ENCODE data around the gene BTBD6.

Gene BTBD6

DNA sequence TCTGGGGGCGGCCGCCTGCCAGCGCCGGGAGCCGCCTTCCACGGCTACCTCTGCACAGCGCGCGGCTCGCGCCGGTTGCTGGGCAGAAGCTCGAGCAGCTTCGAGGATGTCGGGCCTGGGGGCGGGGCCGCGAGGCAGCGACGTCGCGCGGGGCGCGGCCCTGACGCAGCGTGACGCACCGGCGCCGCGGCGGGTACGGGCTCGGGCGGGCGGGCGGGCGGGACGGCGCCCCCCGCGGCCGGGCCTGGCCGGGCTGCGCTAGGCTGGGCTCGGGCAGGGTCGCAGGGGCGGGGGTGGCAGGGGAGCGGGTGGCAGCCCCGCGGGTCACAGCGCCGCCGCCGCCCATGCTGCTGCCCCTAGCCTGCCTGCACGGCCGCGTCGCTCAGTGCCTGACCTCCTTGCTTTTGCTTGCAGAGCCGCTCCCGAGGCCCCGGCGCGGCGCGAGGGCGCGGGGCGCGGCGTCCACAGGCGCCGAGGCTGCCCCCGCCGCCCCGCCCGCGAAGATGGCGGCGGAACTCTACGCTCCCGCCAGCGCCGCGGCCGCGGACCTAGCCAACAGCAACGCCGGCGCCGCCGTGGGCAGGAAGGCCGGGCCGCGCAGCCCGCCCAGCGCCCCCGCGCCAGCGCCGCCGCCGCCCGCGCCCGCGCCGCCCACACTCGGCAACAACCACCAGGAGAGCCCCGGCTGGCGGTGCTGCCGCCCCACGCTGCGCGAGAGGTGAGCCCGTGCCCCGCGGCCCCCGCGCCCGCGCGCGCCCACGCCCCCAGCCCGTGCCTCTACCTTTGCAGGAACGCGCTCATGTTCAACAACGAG, at the start of gene BTBD6:
TSS of gene BTBD6 (plus strand) at position 166 of the 814 bp plus-strand sequence. CDS start at position 345, 179 bp downstream.
- peak; percentile 83 for DNase-seq (ENCODE audit: low spot score)

DNA sequence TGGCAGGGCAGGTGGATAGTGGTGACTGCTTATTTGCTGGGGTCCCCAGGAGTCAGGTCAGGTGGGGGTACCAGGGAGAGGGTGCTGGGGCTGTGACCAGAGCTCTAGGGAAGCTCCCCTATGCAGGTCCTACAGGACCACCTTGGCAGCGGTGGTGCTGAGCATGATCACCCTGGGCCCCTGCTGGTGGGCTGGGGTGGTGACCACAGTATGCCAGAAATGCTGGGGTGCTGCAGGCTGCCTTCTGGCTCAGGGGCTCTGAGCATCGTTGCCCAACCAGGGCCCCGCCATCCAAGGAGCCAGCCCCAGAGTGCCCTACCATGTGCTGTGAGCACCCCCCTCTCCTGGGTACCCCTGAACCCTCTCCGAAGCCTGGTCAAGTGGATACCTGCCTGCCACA, 49.7 kb upstream of the BTBD6 start:
- DNase-seq (ENCODE audit: low spot score): no peak

GRCh38 chr14:105199093-105199492, 49.2 kb upstream of the BTBD6 start:
- peak; percentile 46 for DNase-seq (ENCODE audit: low spot score)

- DNase-seq (ENCODE audit: low spot score): no peak
Observed at GRCh38 chr14:105200074-105200473, 48.3 kb upstream of the BTBD6 start.

- DNase-seq (ENCODE audit: low spot score): no peak
Observed at GRCh38 chr14:105200641-105201040, 47.7 kb upstream of the BTBD6 start.

- no peak for DNase-seq (ENCODE audit: low spot score)
Observed at GRCh38 chr14:105201156-105201924, 47.0 kb upstream of the BTBD6 start.

DNA sequence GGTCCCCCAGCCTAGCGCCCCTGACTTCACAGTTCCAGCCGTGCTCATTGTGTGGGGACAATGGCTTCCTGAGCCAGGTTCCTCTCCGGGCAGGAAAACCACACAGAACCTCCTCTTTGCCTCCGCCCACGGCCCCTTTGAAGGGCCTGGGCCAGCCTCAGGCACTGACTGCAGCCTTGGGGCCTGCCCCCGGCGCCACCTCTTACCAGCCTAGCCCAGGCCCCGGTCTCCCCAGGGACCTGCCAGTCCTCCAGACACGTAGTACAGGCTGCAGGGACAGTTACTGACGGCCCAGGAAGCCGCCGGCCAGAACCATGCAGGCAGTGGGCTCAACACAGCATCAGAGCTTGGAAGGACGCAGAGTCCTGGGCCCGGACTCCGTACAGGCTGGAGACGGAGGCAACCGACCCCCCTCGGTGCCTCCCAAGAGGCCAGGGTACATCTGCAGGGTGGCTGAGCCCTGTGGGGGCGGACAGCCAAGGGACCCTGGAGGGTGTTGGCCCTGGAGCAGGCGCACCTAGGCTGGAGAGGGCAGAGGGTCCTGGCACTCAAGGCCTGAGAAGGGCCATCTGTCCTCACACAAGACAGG, 46.3 kb upstream of the BTBD6 start:
- DNase-seq (ENCODE audit: low spot score): peak; percentile 89

- peak; percentile 58 for DNase-seq (ENCODE audit: low spot score)
Observed at GRCh38 chr14:105203057-105203531, 45.2 kb upstream of the BTBD6 start.

GRCh38 chr14:105203701-105204100, 44.6 kb upstream of the BTBD6 start:
- no peak for DNase-seq (ENCODE audit: low spot score)

DNA sequence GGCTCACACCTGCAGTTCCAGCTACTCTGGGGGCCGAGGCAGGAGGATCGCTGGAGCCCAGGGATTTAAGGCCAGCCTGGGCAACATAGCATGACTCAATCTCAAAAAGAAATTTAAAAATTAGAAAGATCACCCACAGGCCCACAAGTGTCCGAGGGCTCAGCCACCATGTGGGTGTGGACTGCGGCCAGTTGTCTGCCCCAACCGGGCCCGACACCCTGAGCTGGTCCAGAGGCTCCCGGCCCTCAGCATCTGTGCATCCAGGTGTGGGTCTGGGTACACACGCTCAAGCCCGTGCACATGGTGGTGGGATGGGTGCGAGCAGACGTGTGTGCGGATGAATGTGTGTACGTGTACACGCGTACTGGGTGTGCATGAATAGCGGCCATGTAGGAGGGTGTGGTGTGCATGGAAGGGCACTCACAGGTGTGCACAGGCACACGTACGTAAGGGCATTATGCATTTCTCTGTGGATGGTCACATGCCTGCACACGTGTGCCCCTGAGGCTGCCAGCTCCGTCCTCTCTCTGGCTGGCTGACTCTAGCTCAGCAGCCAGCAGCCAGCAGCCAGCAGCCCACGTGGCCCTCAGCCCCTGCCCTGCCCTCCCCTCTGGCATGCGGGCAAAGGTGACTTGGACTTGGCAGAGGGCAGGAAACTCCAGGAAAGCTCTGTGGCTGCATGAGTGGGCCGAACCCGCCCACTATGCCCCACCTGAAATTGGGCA, 44.0 kb upstream of the BTBD6 start:
- DNase-seq (ENCODE audit: low spot score): peak; percentile 89

DNA sequence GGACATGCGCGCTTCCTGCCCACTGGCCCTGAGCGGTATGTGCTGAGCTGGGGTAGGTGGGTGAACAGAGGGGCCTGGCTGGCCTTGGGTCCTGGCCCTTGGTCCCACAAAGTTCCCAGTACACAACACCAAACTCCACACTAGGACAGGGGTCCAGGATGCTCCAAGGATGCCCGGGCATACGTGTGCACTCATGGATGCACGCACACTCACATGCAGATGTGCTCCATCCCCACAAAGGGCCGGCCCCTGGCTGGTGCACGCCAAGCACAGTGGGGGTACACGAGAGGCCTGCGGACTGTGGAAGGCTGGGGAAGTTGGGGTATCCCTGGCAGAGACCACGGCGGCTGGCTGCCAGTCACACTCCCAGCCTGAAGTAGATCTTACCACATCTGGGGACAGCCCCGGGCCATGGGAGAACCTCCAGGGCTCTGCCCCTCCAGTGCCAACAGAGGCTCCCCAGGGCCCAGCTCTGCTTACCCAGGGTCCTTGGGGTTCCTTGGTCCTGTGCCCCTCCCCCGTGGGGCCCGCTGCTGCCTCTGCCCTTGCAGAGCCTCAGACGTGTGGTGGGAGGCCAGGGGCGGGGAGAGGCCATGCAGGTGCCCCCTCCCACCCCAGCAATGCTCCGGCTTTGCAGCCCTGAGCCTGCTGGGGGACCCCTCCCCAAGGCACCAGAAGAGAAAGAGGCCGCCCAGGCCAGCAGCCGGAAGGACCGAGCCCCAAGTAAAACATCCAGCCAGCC, 43.2 kb upstream of the BTBD6 start:
- DNase-seq (ENCODE audit: low spot score): no peak

DNA sequence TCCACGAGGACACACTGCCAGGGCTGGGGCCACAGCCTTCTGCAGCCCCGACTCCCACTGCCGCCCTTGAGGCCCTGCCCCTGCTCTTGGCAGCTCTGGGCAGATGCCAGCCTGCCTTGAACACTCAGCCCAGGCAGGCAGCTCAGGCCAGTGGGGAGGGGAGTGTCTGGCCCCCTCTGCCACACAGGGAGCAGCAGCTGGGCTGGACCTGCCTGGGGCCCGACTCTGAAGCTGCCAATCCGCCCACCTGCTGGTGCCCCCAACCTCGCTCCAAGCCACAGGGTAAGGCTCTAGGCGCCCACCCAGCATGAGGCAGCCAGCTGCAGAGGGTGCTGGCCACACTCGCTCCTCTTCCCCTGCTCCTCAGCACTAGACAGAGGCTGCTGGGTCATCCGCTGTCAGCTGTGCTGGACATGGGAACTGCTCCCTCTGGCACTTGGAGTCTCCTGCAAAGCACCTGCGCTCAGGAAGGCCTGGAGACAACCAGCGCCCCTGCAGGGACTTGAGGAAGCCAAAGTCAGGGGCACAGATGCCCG, 42.6 kb upstream of the BTBD6 start:
- DNase-seq (ENCODE audit: low spot score): no peak

- no peak for DNase-seq (ENCODE audit: low spot score)
Observed at GRCh38 chr14:105206873-105207272, 41.5 kb upstream of the BTBD6 start.

DNA sequence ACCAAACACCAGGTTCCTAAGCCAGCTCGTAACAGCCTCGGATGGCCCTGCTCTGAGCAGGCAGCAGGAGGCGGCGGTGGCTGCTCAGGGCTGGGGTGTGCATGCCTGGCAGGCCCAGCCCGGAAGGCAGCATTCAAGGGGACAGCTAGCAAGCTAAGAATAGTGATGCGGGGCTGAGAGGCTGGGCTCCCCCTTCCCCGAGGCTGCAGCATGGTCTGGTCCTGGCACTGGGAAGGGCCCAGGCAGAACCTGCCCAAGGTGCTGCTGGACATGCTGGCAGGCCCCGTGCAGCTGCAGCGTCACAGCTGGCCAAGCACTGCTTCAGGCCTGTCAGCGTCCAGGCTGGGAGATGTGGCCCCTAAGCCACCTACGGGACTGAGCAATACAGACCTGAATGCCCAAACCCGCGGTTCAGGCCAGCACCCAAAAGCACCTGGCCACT, 40.9 kb upstream of the BTBD6 start:
- no peak for DNase-seq (ENCODE audit: low spot score)

DNA sequence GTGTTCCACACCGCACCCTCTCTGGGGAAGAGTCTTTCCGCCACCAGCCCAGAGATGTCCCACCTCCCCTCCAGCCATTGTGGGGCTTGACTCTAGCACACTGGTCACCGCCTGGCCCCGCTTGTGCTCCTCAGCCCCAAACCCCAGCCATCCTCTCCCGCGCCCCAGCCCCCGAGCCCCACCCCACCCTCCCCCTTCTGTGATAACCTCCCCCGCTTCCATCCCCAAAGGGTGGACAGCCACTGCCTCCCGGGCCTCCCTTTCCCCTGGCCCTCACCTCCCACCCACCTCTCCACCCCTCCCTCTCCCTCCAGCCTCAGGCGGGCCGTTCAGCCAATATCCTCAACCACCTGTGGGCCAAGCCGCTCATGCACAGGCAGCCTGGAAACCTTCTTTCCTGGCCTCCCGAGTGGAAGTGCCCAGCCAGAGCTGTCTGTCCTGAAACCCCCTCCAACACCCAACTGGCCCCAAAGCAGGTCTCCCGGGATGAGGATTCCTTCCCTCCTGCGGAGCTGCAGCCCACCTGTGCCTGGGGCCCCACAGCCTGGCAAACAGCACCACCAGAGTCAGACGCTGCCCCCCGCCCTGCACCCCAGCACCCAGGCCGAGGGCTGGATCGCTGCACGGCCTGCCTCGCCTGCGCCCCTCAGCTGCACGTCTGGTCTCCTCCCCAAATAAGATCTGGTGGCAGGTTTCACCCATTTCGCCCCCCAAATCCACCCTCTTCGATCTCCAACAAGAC, 40.2 kb upstream of the BTBD6 start:
- DNase-seq (ENCODE audit: low spot score): no peak

- DNase-seq (ENCODE audit: low spot score): no peak
Observed at GRCh38 chr14:105208738-105209075, 39.6 kb upstream of the BTBD6 start.

- no peak for DNase-seq (ENCODE audit: low spot score)
Observed at GRCh38 chr14:105209091-105209490, 39.2 kb upstream of the BTBD6 start.

GRCh38 chr14:105209646-105210045, 38.7 kb upstream of the BTBD6 start:
- DNase-seq (ENCODE audit: low spot score): no peak

DNA sequence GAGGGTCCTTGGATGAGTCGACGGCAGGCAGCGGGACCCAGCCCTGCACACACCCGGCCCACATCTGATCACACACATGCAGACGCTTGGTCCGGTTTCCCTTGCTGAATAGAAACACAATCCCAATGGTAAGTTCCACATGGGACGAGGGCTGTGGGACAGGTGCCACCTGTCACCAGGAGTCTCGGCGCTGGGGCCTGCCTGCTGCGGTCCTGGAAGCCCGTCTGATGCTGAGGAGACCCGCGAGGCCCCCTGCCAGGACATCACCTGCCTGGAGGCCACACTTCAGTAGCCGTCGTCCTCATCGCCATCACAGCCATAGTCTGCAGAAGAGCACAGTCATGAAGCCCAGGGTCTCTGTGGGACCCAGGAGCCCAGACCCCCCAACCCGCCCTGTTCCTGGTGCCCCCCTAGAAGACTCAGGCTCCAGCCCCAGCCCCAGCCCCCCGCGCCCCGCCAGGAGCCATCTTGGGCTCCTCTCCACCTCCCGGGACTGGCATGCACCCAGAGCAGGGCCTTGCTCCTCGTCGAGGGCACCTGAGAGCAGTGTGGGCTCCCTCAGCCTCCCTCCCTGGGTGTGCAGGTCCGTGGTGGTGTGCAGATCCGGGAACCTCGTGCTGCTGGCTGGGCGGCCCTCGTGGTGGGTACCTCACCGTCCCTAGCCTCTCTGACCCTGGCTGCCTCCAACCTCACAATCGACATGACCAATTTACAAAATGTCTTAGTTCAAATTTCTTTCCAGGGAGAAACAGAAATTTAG, 37.9 kb upstream of the BTBD6 start:
- no peak for DNase-seq (ENCODE audit: low spot score)
